ENCODE results near the gene MT1X.

MT1X gene

GRCh38 chr16:56679078-56679730 is 3.1 kb upstream of the MT1X start:
- no peak for DNase-seq (ENCODE audit: low read depth in 2 of 2)

GRCh38 chr16:56679818-56680217 is 2.5 kb upstream of the MT1X start:
- no peak for DNase-seq (ENCODE audit: low read depth in 2 of 2)

- no peak for DNase-seq (ENCODE audit: low read depth in 2 of 2)
Observed at GRCh38 chr16:56682703-56683397, 580 bp downstream of the MT1X start.

DNA sequence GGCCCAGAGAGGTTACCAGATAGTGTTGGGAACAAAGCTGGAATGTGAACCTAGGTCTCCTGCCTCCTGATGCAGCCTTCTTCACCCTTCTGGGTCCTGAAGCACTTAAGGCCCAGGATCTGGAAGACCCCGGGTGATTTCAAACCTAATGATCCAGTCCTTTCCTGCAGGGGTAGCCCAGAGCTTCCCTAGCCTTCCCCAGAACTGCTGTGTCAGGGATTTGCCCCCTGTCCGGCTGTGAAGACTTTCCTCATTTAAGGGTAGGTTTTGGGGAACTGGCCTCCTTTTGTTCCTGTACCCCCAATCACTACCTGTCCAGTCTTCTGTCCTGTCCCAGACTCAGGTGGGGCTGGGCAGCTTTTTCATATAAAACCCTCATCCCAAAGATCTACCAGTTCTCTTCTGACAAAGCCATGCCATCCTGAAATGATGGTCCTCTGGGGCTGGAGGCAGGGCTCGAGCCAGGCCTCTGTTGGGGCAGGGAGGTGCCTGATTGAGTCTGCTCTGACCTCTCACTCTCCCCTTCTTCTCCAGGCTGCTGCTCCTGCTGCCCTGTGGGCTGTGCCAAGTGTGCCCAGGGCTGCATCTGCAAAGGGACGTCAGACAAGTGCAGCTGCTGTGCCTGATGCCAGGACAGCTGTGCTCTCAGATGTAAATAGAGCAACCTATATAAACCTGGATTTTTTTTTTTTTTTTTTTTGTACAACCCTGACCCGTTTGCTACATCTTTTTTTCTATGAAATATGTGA is 1.3 kb downstream of the MT1X start:
- DNase-seq (ENCODE audit: low read depth in 2 of 2): no peak

- DNase-seq (ENCODE audit: low read depth in 2 of 2): no peak
Observed at GRCh38 chr16:56684256-56684925, 2.1 kb downstream of the MT1X start.

DNA sequence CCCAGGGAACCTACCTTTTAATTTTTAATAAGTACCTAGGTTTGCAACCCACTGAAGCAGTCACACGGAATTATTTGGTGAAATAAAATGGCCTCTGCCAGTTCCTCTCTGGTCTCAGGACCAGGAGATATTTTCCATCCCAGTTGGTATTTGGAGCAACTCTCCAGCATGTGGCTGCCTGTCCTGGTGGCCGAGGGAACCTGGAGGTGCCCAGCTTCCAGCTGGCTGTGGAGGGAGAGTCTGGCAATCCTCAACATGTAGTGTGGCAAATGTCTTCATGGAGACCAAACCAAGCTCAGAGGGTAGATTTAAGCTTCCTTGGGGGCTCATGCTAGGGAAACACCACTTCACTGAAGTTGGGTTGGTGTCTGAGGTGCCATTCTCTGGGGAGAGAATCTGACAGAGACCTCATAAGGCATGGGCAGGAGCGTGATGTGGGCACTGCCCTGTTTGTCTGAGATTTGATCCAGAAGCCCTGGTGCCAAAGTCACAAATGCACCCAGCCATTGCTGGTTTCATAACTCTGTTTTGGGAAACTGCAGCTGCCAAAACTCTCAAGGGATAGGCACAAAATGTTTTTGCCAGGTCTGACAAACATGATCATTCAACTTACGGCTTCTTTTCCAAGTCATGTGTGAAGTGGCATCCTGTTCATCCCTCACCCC is 2.8 kb downstream of the MT1X start:
- DNase-seq (ENCODE audit: low read depth in 2 of 2): no peak

GRCh38 chr16:56686758-56687157 is 4.5 kb downstream of the MT1X start:
- DNase-seq (ENCODE audit: low read depth in 2 of 2): no peak

GRCh38 chr16:56688762-56689161 is 6.5 kb downstream of the MT1X start:
- DNase-seq (ENCODE audit: low read depth in 2 of 2): no peak

DNA sequence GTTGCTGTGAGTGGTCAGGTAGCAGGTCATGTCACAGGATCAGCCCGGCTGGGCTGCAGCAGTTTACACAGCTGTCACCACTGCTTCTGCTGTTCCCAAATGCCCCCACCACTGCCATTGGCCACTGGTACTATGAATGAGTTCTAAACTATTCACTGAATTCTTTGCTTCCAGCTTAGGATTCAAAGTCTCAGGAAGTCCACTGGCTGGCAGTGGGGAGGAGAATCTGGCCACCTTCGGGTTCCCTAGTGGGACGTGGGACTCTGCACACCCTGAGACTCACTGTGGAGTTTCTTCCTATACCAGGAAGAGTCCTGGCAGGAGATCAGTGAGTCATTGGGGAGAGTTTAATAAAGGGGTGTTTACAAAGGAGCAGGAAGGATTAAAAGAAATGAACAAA is 6.9 kb downstream of the MT1X start:
- DNase-seq (ENCODE audit: low read depth in 2 of 2): no peak

DNA sequence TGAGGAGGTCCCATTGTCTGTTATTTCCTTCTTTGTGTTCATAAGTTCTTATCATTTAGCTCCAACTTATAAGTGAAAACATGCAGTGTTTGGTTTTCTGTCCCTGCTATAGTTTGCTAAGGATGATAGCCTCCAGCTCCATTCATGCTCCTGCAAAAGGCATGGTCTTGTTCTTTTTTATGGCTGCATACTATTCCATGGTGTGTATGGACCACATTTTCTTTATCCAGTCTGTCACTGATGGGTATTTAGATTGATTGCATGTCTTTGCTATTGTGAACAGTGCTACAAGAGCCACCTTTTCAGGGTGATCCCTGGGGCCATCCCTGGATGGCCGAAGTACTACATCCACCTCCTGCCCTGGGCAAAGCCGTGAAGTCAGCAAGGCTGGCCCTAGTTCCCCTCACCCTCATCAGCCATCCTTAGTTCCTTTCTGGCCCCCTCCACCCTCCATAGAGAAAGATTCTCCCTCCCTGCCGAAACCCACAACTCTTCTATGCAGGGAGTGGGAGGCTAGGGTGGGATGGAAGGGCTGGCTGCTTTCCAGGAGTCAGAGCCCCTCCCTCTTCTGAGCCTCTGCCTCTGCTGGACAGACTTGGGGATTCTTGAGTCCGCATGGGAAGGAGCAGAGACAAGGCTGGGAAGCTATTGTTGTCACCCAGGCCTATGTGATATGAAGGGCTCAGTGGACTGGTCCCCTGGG is 8.3 kb downstream of the MT1X start:
- DNase-seq (ENCODE audit: low read depth in 2 of 2): no peak

DNA sequence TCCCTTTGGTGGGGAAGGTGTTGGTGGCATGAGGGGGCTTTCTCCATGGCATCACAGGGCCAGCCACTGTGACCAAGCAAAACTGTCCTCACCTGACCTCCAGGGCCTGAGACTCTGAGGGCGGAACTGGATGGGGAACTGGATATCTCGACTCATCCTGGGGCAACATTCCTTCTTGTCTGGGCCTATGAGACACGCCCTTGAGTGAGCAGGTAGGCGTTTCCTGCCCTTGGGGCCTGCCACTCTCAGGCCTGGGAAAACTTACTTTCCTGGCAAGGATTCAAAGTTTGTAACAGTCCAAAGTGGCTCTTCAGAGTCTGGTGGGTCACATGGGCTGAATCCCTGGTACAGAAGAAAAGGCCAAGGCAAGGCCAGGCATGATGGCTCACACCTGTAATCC is 9.6 kb downstream of the MT1X start:
- no peak for DNase-seq (ENCODE audit: low read depth in 2 of 2)

DNA sequence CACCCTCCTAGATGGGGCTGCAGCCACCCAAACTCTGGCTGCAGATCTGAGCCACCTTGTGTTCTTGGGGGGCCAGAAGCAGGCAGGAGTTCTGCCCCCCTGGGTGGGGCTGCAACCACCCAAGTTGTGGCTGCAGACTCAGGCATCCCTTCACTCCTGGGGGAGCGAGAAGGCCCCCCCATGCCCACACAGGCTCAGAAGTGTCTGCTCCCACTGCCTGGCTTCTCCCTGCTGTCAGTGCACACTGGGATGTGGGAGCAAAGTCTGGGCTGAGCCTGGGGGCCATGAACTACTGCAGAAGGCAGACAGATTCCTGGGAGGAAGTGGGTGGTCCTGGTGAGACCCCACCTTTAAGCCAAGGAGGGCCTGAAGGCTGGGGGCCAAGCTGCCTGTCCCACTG is 13.0 kb downstream of the MT1X start:
- no peak for DNase-seq (ENCODE audit: low read depth in 2 of 2)

DNA sequence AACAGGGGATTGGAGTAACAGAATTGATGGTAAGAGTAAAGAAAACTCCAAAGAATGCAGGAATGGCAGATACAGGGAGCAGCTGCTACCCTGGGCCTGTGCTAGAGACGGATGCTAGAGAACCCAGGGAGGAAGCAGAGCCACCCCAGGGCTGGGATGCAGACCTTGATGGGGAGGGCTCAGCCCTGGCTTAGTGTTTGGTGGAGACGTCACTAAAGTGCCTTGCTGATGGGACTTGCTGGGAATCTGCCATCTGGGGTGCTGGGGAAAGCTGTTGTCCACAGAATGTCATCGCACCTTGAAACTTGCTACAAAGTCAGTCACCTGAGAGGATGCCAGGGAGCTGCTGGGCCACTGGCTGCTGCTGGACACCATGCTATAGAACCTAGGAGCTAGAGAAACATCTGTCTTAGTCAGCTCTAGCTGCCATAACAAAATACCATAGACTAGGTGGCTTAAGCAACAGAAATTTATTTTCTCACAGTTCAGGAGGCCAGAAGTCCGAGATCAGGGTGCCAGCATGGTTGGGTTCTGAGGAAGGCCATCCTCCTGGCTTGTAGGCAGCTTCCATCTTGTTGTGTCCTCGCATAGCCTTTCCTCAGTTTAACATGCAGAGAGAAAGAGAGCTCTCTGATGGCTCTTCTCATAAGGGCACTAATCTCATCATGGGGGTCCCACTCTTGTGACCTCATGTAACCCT is 15.3 kb downstream of the MT1X start:
- DNase-seq (ENCODE audit: low read depth in 2 of 2): no peak

GRCh38 chr16:56700195-56700594 is 17.9 kb downstream of the MT1X start:
- DNase-seq (ENCODE audit: low read depth in 2 of 2): no peak

DNA sequence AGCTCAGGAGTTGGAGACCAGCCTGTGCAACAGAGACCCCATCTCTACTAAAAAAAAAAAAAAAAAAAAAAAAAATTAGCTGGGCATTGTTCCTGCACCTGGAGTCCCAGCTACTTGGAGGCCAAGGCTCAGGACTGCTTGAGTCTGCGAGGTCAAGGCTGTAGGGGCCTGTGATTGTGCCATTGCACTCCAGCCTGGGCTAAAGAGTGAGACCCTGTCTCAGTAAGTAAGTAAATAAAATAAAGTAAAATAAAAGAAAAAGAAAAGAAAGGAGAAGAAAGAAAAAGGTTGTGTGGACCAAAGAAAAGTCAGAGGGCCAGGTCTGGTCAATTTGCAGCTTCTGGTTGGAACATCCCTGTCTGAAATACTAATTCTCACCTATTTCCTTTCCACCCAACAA is 18.4 kb downstream of the MT1X start:
- no peak for DNase-seq (ENCODE audit: low read depth in 2 of 2)

- no peak for DNase-seq (ENCODE audit: low read depth in 2 of 2)
Observed at GRCh38 chr16:56701534-56701933, 19.3 kb downstream of the MT1X start.

- no peak for DNase-seq (ENCODE audit: low read depth in 2 of 2)
Observed at GRCh38 chr16:56702836-56703235, 20.6 kb downstream of the MT1X start.

GRCh38 chr16:56708525-56709442 is 26.5 kb downstream of the MT1X start:
- no peak for DNase-seq (ENCODE audit: low read depth in 2 of 2)

DNA sequence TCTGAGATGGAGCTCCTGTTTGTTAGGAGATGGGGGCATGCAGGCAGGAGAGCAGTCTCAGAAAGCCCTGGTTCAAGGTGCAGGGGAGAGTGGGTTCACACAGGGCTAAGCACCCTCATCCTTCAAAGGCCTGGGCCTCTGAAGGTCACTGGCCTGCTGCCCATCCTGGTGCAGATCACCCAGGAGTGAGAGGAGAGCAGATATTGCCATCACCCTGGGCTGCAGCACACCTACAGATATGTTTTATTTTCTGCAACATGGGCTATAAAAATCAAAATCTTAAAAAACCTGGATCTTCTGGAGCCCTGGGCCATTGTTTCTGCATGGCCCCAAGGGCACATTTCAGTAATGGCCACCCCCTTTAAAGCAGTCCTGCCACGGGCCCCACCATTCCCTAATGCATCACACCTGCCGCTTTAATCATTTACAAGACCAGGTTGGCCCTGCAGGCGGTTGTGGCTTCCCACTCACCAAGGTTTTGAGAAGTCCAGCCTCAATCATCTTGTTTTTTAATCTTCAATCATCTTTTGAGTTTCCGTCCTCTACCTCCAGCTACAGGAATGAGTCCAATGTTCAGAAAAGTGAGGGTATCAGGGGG is 27.3 kb downstream of the MT1X start:
- DNase-seq (ENCODE audit: low read depth in 2 of 2): no peak
